ENCODE measurements around the gene MPPE1.

- TF ChIP-seq POLR2A (IDR thresholded peaks at IDR 0.05), result no peak
- no peak for TF ChIP-seq CTCF (IDR thresholded peaks at IDR 0.05)
Observed at GRCh38 chr18:11944786-11945185, 36.7 kb upstream of the MPPE1 start.

Measured in body of pancreas (tissue), 4 donors.